NOMO-1 (cell line): ENCODE data around the gene CLASP1.
A peak's percentile ranks its signal among the peaks of the same experiment; 100 is the strongest.
"Not testable (repeated sequence)": the region's sequence is repeated elsewhere in the genome, so short reads cannot be mapped to it uniquely, and the experiment has no call there.

Source experiments
- DNase-seq, 2 experiments: peaks; one replicate each; lab custom pipeline; 2025; ENCODE audit not compliant: unreplicated experiment in 2 of 2; lab: John Stamatoyannopoulos, UW

The CLASP1 gene

DNA sequence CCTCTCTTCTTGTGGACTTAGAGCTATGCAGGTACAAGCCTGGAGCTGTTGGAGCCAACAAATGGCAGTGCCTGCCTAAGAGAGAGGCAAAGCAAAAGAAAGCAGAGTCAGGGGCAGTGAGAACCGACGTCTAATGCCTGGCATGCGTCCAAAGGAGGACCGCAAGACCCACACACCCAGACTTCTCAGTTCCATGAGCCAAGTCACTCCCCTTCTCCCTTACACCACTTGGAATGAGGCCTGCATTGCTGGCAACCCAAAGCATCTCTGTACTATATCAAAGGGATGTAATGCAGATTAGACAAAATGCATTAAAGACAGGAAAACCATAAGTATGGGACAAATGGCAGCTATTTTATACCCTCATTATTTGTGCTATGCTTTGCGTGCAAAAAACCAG is 168.4 kb downstream of the CLASP1 start:
- no peak for DNase-seq

DNA sequence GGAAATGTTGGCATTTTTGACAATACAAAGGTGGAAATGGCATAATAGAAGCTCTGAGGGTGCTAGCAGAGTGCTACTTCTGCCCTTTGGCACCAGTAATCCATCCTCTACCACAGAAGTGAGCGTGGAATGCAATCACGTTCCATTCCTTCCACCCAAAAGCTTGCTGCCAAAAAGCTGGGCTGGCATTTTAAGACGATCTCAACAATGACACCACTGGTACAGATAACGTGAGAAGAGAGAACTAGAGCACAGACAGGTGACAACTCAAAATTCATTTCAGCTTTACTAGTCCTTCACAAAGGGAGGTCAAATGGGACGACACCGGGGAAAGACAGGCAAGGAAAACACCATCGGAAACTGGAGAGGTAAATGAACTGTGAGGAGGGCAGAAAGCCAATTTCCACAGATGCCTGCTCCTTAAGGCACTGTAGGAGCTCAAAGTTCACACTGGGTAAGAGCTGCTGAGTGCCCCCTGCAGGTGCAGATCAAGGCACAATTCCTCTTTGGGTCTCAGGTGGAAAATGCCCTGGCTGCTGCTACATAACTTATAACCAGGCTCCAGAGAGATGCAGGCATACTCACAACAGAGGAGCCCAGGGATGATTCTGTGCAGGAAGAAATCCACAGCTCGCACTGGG is 169.3 kb downstream of the CLASP1 start:
- no peak for DNase-seq

DNA sequence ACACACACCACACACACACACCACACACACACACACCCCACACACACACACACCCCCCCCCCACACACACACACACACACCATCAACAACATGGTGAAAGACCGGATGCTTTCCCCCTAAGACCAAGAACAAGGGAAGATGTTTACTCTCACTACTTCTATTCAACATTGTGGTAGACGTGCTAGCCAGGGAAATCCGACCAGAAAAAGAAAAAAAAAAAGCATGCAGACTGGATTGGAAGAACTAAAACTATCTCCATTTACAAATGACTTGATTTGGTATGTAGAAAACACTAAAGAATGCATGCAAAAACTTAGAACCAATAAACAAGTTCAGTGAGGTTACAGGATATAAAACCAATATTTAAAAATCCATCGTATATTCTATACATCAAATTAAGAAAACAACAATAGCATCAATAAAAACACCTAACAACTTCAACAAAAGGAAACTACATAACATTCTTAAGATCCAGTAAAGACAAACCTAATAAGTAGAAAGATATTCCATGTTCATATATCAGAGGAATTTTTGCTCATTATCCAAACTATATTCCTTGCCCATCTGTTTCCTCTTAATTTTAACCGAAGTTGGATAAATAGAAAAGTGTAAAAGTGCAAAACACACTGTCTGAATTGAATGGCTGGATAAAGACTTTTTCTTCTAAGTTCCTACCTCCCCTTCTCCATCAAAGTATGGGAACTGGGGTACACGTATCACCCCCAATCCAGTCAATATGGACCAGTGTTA is 170.1 kb downstream of the CLASP1 start:
- no peak for DNase-seq

DNA sequence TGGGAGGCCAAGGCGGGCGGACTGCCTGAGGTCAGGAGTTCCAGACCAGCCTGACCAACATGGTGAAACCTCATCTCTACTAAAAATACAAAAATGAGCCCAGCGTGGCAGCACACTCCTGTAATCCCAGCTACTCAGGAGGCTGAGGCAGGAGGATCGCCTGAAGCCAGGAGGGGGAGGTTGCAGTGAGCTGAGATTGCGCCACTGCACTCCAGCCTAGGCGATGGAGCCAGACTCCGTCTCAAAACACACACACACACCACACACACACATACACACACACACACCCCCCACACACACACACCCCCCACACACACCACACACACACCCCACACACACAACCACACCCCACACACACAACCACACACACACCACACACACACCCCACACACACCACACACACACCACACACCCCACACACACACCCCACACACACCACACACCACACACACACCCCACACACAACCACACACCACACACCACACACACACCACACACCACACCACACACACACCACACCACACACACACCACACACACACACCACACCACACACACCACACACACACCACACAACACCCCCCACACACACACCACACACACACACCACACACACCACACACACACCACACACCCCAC is 170.8 kb downstream of the CLASP1 start:
- not testable (repeated sequence) for DNase-seq

DNA sequence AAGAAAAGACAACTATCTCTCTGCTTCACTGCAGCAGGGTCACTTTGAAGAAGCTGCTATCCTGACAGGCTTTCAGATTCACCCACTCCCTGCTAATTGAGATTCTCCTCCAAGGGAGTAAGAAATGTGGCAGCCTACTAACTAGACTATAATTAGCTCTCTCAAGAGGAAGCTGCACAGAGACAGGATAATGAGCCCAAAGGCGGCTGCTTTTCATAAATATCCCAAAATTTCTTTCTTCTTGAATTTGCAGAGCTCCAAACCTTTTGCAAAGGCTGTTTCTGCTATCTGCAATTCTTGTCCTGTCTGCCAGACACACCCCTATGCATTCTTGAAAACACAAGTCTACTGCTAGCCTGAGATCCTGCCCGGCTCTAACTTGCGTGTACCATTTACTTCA is 172.6 kb downstream of the CLASP1 start:
- peak in 1 of 2 experiments; percentile 20 for DNase-seq

DNA sequence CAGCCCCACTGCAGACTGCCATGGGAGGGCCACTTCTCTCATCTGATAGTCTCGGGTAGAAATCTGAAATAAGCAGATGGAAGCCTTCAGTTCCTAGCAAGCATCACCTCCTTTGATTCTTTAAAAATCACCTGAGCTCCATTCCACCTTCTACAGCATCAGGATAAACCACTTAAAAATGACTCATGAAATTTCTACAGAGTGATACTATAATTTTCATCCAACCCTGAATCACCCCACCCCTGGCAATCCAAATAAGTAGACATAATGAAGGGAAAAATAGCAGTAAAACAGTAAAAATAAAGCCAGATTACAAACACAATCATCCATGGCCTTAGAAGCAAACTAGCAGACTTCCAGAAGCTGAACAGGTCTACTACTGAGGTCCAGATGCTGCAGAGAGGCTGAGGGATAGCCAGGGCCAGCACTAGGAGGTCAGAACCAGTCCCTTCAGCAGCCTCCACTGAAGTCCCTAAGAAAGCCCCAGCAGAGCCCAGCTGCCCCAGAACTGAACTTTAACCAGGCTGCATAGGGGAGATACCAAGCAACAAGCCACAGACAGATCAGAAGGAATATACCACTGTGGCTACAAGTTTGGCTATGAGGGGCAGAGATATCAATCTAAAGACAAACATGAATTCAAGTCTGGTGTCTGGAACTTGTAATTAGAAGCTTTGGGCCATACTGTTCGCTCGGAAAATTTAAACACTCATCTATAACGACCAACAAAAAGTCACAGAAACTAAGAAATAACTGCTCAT is 173.3 kb downstream of the CLASP1 start:
- no peak for DNase-seq

- DNase-seq = no peak
Observed at GRCh38 chr2:121473512-121473911, 175.8 kb downstream of the CLASP1 start.

- DNase-seq = no peak
Observed at GRCh38 chr2:121472470-121472993, 176.7 kb downstream of the CLASP1 start.

DNA sequence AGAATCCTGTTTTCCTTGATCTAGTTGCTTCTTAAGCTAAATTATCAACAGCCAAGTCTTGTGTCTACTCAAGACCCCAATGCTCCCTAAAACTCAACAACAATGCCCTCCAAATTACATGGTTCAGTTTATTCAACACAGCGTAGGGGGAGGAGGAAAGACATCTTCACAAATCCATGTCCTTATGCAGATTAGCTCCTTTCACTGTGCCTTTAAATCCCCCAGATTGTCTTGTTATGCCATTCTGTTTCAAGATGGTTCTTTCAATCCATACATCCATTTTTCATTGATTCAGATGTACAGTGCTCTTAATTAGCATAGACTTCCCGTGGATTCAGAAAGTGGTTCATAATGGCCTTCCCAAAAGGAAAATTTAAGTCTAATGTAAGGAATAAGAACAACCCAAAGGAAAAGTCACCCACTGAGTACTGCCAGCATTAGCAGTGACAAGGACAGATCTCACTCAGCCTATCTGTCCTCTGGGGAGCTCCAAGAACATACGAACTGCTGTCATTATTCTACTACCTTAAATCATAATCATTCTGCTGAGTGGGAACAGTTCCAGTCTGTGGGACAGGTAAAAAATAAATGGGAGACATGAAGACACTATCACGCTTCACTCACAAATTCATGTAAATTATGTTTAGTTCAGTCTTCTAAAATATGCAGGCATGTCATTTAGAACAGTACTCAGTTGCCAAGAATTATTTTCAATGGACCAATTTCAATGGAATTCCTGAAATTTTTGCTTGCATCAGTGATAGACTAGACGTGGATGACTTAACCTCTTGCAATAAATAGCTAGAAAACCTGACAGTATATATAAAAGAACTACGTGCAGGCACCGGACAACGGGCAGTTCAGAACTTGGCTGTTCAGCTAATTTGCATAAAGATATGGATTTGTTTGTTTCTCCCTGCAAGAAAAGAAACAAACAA is 177.5 kb downstream of the CLASP1 start:
- no peak for DNase-seq

DNA sequence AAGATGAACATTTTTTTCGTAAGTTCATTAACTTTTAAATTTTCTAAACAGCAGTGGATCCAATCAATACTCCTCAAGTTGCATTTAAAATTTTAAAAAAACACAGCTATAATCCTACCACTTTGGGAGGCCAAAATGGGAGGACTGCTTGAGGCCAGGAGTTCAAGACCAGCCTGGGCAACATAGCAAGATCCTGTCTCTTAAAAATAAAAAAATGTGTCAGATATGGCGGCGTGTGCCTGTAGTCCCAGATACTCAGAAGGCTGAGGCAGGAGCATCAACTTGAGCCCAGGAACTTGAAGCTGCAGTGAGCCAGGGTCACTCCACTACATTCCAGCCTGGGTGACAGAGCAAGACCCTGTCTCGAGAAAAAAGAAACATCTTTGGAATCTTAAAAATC is 178.3 kb downstream of the CLASP1 start:
- no peak for DNase-seq

- no peak for DNase-seq
Observed at GRCh38 chr2:121469356-121469755, 179.9 kb downstream of the CLASP1 start.

GRCh38 chr2:121468936-121469335 is 180.3 kb downstream of the CLASP1 start:
- DNase-seq = no peak

GRCh38 chr2:121459291-121459690 is 190.0 kb downstream of the CLASP1 start:
- no peak for DNase-seq

GRCh38 chr2:121456325-121456724 is 192.9 kb downstream of the CLASP1 start:
- DNase-seq = no peak

- DNase-seq = no peak
Observed at GRCh38 chr2:121455446-121455845, 193.8 kb downstream of the CLASP1 start.

- no peak for DNase-seq
Observed at GRCh38 chr2:121454549-121455090, 194.6 kb downstream of the CLASP1 start.

DNA sequence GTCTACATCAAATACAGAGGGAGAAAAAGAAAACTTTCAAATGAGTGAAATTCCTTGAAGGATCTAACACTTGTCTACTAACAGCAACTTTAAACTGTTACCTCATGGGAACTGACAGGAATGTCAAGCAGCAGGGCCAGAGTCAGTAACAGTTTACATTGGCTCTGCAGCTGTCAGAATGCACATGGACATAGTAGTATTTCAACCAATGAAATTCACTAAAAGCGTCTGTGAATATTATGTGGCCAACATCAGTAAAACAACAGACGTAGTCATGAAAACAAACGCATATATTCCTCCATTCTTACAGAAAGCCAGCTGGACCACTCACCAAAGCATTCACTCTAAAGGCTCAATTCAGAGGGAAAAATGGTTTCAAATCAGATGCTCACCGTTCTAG is 197.9 kb downstream of the CLASP1 start:
- DNase-seq = no peak

DNA sequence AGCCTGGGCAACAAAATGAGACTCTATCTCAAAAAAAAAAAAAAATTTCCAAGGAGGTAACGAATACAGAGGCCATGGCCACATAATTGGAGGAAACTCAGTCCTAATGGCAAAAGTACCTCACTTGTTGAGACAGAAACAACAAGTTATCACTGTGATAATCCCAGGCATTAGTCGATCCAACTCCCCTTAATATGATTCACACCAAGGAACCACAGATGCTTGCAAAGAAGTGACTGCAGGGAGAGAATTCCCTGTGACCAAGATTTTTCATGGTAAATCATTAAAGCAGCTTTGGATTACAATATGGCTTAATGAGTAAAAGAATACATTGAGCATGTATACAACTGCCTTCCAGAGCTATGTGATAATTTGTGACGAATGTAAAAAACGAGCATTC is 199.0 kb downstream of the CLASP1 start:
- no peak for DNase-seq

GRCh38 chr2:121446647-121447241 is 202.5 kb downstream of the CLASP1 start:
- DNase-seq = no peak
